GM12874 (cell line): ENCODE data around the gene SH3RF3.

Experiments
- TF ChIP-seq, protein P1 (sequence below): IDR thresholded peaks from 2 replicates; pipeline ENCODE4 v1.5.1; 2011; ENCODE audit warnings: low read depth, mild to moderate bottlenecking, control low read depth, low read length, moderate library complexity; ENCODE audit not compliant: insufficient read depth

SH3RF3 gene

DNA sequence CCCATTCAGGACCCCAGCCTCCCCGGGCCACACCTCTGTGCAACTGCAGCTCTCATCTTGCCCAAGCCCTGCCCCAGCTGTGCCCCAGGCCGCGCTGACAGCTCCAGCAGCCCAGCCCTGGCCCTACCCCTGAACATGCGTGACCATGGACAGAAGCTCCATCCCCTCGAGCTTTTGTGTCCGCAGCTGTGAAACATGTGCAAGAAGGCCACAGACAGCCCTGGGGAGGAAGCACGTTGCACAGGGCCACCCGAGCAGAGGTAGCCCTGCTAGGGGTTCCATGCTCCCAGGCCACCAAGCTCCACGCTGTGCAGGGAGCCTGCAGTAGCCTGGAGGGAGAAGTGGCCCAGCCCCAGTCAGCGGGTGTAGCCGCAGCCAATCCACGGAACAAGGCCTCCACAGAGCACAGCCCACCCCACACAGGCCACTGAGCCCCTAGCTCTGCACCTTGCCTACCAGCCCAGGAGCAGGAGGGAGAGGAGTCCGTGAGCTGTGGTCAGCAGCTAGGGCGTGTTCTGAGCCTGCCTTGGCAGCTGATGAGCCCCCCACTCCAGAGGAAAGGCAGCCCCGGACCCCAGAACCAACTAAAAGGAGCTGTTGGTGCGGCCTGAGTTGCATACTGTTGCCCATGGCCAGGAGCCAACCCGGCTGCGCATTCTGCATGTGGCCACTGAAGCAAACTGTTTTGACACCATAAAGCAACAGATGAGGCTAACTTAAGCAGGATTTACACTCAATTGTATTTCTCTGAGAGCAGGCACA, 300.7 kb downstream of the SH3RF3 start:
- TF ChIP-seq, protein P1, sequence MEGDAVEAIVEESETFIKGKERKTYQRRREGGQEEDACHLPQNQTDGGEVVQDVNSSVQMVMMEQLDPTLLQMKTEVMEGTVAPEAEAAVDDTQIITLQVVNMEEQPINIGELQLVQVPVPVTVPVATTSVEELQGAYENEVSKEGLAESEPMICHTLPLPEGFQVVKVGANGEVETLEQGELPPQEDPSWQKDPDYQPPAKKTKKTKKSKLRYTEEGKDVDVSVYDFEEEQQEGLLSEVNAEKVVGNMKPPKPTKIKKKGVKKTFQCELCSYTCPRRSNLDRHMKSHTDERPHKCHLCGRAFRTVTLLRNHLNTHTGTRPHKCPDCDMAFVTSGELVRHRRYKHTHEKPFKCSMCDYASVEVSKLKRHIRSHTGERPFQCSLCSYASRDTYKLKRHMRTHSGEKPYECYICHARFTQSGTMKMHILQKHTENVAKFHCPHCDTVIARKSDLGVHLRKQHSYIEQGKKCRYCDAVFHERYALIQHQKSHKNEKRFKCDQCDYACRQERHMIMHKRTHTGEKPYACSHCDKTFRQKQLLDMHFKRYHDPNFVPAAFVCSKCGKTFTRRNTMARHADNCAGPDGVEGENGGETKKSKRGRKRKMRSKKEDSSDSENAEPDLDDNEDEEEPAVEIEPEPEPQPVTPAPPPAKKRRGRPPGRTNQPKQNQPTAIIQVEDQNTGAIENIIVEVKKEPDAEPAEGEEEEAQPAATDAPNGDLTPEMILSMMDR: no peak

DNA sequence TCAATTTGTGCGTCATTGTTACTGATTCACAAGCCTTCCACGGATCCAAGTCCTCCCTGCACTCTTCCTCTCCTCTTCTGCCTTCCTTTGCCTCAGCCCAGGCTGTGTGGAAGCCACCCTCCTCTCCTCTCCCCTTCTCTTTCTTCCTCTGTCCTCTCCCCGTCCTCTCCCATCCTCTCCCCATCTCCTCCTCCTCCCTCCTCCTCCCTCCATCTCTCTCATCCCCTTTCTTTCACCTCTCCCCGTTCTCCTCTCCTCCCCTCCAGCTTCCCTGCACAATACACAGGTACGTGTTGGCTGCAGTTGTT, 301.3 kb downstream of the SH3RF3 start:
- TF ChIP-seq, protein P1: no peak

DNA sequence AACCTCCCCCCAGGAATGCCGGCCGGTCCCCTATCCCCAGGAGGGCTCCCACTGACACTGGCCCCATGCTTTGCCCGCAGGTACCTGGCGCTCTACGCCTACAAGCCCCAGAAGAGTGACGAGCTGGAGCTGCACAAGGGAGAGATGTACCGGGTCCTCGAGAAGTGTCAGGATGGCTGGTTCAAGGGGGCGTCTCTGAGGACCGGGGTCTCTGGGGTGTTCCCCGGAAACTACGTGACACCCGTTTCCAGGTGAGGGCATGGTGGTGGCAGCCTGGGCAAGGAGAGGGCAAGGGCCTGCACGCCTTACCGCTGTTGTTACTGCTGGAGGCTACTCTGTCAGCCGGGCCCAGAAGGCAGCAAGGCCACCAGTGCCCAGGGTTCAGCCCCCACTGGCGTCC, 303.4 kb downstream of the SH3RF3 start:
- TF ChIP-seq, protein P1: no peak

DNA sequence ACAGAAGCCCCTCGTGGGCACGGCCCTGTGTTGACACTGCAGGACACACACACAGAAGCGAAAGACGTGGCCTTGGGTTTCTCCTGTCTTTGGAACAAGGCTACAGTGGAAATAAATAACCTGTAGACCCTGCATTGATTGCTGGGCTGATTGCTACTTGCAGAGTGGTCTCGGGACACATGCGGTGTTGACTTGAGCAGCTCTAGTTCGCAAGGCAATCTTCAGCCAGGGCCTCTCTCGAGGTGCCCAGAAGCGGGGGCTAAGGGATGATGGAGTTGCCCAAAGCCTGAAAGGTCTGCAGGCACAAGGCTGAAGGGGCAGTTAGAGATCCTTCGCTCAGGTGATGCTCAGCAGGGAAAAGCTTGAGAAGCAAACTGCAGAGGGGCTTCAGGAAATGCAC, 304.5 kb downstream of the SH3RF3 start:
- TF ChIP-seq, protein P1: no peak

DNA sequence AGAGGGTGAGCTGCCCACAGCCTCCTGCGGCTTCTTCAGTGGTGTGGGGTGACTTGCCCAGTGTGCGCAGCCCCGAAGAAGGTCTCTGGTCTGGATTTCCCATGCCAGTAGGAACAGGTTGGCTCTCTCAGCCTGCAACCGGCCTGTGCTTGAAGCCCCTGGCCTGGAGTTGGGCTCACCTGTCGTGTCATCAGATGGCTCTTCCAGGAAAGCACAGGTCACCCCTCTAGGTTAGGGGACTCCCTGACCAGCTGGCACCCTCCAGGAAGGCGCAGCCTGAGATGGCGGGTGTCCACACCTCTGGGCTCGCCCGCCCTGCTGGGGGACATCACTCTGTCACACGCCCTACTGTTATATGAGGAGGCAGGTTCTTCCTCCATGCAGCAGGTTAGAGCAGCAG, 304.9 kb downstream of the SH3RF3 start:
- TF ChIP-seq, protein P1: no peak

DNA sequence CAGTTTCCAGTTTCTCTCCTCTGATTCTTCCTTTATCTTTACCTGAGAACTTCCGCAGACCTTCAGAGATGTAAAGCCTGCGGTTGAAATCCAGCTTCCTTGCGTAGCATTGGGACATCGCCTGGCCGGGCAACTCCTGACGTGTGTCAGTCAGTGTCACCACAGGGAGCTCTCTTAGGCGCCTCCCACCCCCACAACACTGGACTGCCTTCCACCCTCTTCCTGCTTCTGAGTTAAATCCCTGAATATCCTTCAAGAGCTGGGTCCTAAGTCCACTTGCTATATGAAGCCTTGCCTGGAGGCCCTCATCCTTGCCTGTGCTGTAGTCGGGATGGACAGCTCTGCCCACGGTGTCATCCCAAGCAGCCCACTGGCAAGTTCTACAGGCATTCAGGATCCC, 305.3 kb downstream of the SH3RF3 start:
- TF ChIP-seq, protein P1: no peak

DNA sequence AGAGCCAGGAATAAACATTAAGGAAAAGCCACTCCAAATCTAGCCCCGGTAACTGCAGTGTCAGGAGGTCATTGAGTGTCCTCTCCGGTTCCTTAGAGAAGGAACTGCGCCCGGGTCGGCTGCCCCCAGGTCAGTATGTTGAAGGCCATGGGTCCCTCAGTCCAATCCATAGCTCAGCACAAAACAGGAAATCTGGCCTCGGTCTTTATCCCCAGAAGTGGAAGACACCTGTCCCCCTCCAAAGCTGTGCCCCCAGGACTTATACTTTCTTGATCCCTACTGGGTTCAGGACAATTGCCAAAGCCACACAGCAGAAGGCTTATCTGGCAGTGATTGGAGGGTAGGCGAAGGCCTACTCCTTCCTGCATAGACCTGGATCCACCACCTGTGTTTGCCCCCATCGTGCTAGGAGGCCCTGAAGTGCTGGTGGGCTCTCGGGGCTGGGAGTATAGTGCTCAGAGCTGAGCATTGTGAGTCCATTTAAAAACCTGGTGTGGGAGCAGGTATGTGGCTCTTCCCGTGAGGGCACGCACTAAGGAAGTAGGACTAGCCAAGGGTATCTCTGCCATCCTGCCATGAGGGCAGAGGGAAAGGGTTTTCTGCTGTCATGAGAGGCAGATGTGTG, 306.2 kb downstream of the SH3RF3 start:
- TF ChIP-seq, protein P1: no peak
